Amniotic stem cell (primary cell): ENCODE results near the gene ST6GALNAC5.
"Not testable (repeated sequence)": the region's sequence is repeated elsewhere in the genome, so short reads cannot be mapped to it uniquely, and the experiment has no call there.

ENCODE experiments used
- DNase-seq: peaks from one replicate; lab custom pipeline; 2025; lab: John Stamatoyannopoulos, UW

Gene ST6GALNAC5

GRCh38 chr1:76867342-76868130 lies at the start of gene ST6GALNAC5:
ST6GALNAC5 (plus strand) TSS chr1:76867480.
- DNase-seq = no peak

- DNase-seq = no peak
Measured at GRCh38 chr1:76820028-76820427, 47.3 kb upstream of the ST6GALNAC5 start.

- not testable (repeated sequence) for DNase-seq
Measured at GRCh38 chr1:76822961-76823360, 44.3 kb upstream of the ST6GALNAC5 start.

- no peak for DNase-seq
Measured at GRCh38 chr1:76824106-76824505, 43.2 kb upstream of the ST6GALNAC5 start.

GRCh38 chr1:76826072-76826845 lies 41.0 kb upstream of the ST6GALNAC5 start:
- no peak for DNase-seq

GRCh38 chr1:76827066-76827465 lies 40.2 kb upstream of the ST6GALNAC5 start:
- no peak for DNase-seq

GRCh38 chr1:76830373-76830772 lies 36.9 kb upstream of the ST6GALNAC5 start:
- no peak for DNase-seq

- DNase-seq = no peak
Measured at GRCh38 chr1:76832521-76832920, 34.8 kb upstream of the ST6GALNAC5 start.

GRCh38 chr1:76833151-76833550 lies 34.1 kb upstream of the ST6GALNAC5 start:
- no peak for DNase-seq

- DNase-seq = no peak
Measured at GRCh38 chr1:76833856-76834255, 33.4 kb upstream of the ST6GALNAC5 start.

- DNase-seq = no peak
Measured at GRCh38 chr1:76835203-76835602, 32.1 kb upstream of the ST6GALNAC5 start.

- DNase-seq = no peak
Measured at GRCh38 chr1:76840278-76840677, 27.0 kb upstream of the ST6GALNAC5 start.

- DNase-seq = no peak
Measured at GRCh38 chr1:76841460-76841859, 25.8 kb upstream of the ST6GALNAC5 start.

- no peak for DNase-seq
Measured at GRCh38 chr1:76843821-76844464, 23.3 kb upstream of the ST6GALNAC5 start.

GRCh38 chr1:76854255-76854654 lies 13.0 kb upstream of the ST6GALNAC5 start:
- no peak for DNase-seq

GRCh38 chr1:76856104-76856503 lies 11.2 kb upstream of the ST6GALNAC5 start:
- DNase-seq = no peak

- DNase-seq = no peak
Measured at GRCh38 chr1:76857138-76857537, 10.1 kb upstream of the ST6GALNAC5 start.

- no peak for DNase-seq
Measured at GRCh38 chr1:76857973-76858372, 9.3 kb upstream of the ST6GALNAC5 start.

- DNase-seq = no peak
Measured at GRCh38 chr1:76861149-76861548, 6.1 kb upstream of the ST6GALNAC5 start.

- DNase-seq = no peak
Measured at GRCh38 chr1:76862447-76862846, 4.8 kb upstream of the ST6GALNAC5 start.

- DNase-seq = no peak
Measured at GRCh38 chr1:76864383-76864782, 2.9 kb upstream of the ST6GALNAC5 start.

- DNase-seq = no peak
Measured at GRCh38 chr1:76865696-76866286, 1.5 kb upstream of the ST6GALNAC5 start.
